MM.1S (cell line): ENCODE measurements around the gene KRT9.

Experiments used
- DNase-seq: peaks from one replicate; pipeline ENCODE4 v3.0.0-alpha.2; 2015
- H2AFZ ChIP-seq: fragments of 300-600 bp; sonication (generic); 2 replicates; pipeline ENCODE4 v1.6.0; 2016; ENCODE audit warnings: antibody characterized with exemption, low read length
- H3F3A ChIP-seq: fragments of 300-600 bp; sonication (generic); 2 replicates; pipeline ENCODE4 v1.6.1; 2016; ENCODE audit warnings: mild to moderate bottlenecking, antibody characterized with exemption, low read length, moderate library complexity, mixed read lengths; ENCODE audit not compliant: insufficient read depth
- H3K27ac ChIP-seq: fragments of 300-600 bp; sonication (generic); 2 replicates; pipeline ENCODE4 v1.5.1; 2016; ENCODE audit warnings: mild to moderate bottlenecking, low read length
- H3K27me3 ChIP-seq: fragments of 300-600 bp; sonication (generic); replicated peaks from 2 replicates; pipeline ENCODE4 v1.6.0; 2016; ENCODE audit warnings: low read length; ENCODE audit not compliant: insufficient read depth
- H3K36me3 ChIP-seq: fragments of 300-600 bp; sonication (generic); replicated peaks from 2 replicates; pipeline ENCODE4 v1.6.1; 2016; ENCODE audit warnings: mild to moderate bottlenecking, low read length, mixed read lengths; ENCODE audit not compliant: insufficient read depth
- H3K4me1 ChIP-seq: fragments of 300-600 bp; sonication (generic); 2 replicates; pipeline ENCODE4 v1.6.1; 2016; ENCODE audit warnings: low read length, mixed read lengths
- H3K4me2 ChIP-seq: fragments of 300-600 bp; sonication (generic); 2 replicates; pipeline ENCODE4 v1.6.0; 2016; ENCODE audit warnings: low read depth, low read length
- H3K4me3 ChIP-seq: fragments of 300-600 bp; sonication (generic); 2 replicates; pipeline ENCODE4 v1.5.1; 2016; ENCODE audit warnings: low read length, mixed read lengths
- H3K79me2 ChIP-seq: fragments of 300-600 bp; sonication (generic); 2 replicates; pipeline ENCODE4 v1.6.1; 2016; ENCODE audit warnings: mixed run types, low read length, mixed read lengths
- H3K9ac ChIP-seq: fragments of 300-600 bp; sonication (generic); 2 replicates; pipeline ENCODE4 v1.6.1; 2016; ENCODE audit warnings: low read length, mixed read lengths
- H3K9me2 ChIP-seq: fragments of 300-600 bp; sonication (generic); replicated peaks from 2 replicates; pipeline ENCODE4 v1.6.1; 2016; ENCODE audit warnings: mild to moderate bottlenecking, low read length, mixed read lengths; ENCODE audit not compliant: insufficient read depth
- H3K9me3 ChIP-seq: fragments of 300-600 bp; sonication (generic); replicated peaks from 2 replicates; pipeline ENCODE4 v1.6.1; 2016; ENCODE audit warnings: mild to moderate bottlenecking, low read length, mixed read lengths; ENCODE audit not compliant: insufficient read depth
- H4K20me1 ChIP-seq: fragments of 300-600 bp; sonication (generic); 2 replicates; pipeline ENCODE4 v1.6.1; 2016; ENCODE audit warnings: mild to moderate bottlenecking, low read length, moderate library complexity, mixed read lengths; ENCODE audit not compliant: insufficient read depth
- EZH2 ChIP-seq: fragments of 300-600 bp; sonication (generic); optimal IDR thresholded peaks from 2 replicates; pipeline ENCODE3; 2017; ENCODE audit warnings: low read depth, mild to moderate bottlenecking, antibody characterized with exemption, low read length, mixed read lengths
- EZH2phosphoT487 ChIP-seq: fragments of 300-600 bp; sonication (generic); IDR thresholded peaks from 2 replicates; pipeline ENCODE4 v1.6.1; 2018; ENCODE audit warnings: antibody characterized with exemption, low read length
- TF ChIP-seq, protein P1 (sequence below): fragments of 300-600 bp; sonication (generic); IDR thresholded peaks from 2 replicates; pipeline ENCODE4 v1.5.1; 2016; ENCODE audit warnings: antibody characterized with exemption, low read length, mixed read lengths

KRT9 gene

GRCh38 chr17:41563607-41564170 is 8.2 kb downstream of the KRT9 start:
- Histone ChIP-seq H3K27me3 (peaks cover 5% of the 10 kb centered on the region; the same call in 1 of the 2 replicates), H3F3A (no peaks in the 10 kb centered on the region), H3K9me3 (no peaks in the 10 kb centered on the region), H3K4me3 (no peak overlapping the region), H4K20me1 (no peaks in the 10 kb centered on the region), H2AFZ (no peak overlapping the region), H3K9ac (no peak overlapping the region), H3K9me2 (no peaks in the 10 kb centered on the region), H3K79me2 (no peaks in the 10 kb centered on the region), H3K36me3 (no peaks in the 10 kb centered on the region), H3K27ac (no peak overlapping the region), H3K4me1 (0 out of 2 replicates have a peak, but pooled peaks cover 3% of the 10 kb centered on the region), H3K4me2 (no peak overlapping the region)
- TF ChIP-seq, protein P1, sequence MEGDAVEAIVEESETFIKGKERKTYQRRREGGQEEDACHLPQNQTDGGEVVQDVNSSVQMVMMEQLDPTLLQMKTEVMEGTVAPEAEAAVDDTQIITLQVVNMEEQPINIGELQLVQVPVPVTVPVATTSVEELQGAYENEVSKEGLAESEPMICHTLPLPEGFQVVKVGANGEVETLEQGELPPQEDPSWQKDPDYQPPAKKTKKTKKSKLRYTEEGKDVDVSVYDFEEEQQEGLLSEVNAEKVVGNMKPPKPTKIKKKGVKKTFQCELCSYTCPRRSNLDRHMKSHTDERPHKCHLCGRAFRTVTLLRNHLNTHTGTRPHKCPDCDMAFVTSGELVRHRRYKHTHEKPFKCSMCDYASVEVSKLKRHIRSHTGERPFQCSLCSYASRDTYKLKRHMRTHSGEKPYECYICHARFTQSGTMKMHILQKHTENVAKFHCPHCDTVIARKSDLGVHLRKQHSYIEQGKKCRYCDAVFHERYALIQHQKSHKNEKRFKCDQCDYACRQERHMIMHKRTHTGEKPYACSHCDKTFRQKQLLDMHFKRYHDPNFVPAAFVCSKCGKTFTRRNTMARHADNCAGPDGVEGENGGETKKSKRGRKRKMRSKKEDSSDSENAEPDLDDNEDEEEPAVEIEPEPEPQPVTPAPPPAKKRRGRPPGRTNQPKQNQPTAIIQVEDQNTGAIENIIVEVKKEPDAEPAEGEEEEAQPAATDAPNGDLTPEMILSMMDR: no peak
- TF ChIP-seq EZH2: no peak
- TF ChIP-seq EZH2phosphoT487: no peak
- no peak for DNase-seq

DNA sequence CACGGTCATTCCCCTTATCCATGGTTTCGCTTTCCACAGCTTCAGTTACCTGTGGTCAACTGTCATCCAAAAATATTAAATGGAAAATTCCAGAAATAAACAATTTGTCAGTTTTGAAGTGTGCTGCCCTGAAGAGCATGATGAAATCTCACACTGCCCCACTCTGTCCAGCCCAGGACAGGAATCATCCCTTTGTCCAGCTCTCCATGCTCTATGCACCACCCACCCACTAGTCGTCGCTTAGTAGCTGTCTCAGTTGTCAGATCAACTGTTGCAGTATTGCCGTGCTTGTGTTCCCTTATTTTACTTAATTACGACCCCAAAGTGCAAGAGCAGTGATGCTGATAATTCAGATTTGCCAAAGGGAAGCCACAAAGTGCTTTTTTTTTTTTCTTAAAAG is 10.3 kb downstream of the KRT9 start:
- no peaks in the 10 kb centered on the region for H3K9me3 ChIP-seq
- H3K79me2 ChIP-seq: no peaks in the 10 kb centered on the region
- no peaks in the 10 kb centered on the region for H3F3A ChIP-seq
- no peak for DNase-seq
- peaks cover 16% of the 10 kb centered on the region for H3K27me3 ChIP-seq
- no peak overlapping the region for H2AFZ ChIP-seq
- no peak overlapping the region for H3K4me2 ChIP-seq
- no peaks in the 10 kb centered on the region for H3K36me3 ChIP-seq
- 0 out of 2 replicates have a peak, but pooled peaks cover 3% of the 10 kb centered on the region for H3K4me1 ChIP-seq
- no peak overlapping the region for H3K27ac ChIP-seq
- H3K9me2 ChIP-seq: no peaks in the 10 kb centered on the region
- H3K9ac ChIP-seq: no peak overlapping the region
- TF ChIP-seq, protein P1: no peak
- no peak for TF ChIP-seq EZH2
- TF ChIP-seq EZH2phosphoT487: no peak
- no peak overlapping the region for H3K4me3 ChIP-seq
- no peaks in the 10 kb centered on the region for H4K20me1 ChIP-seq

GRCh38 chr17:41559548-41559947 is 12.3 kb downstream of the KRT9 start:
- Histone ChIP-seq H3K9me2 (no peaks in the 10 kb centered on the region), H3K4me1 (0 out of 2 replicates have a peak, but pooled peaks cover 3% of the 10 kb centered on the region), H3K9ac (no peak overlapping the region), H3K27me3 (peaks cover 29% of the 10 kb centered on the region), H4K20me1 (no peaks in the 10 kb centered on the region), H3K4me2 (no peak overlapping the region), H3F3A (no peaks in the 10 kb centered on the region), H3K79me2 (no peaks in the 10 kb centered on the region), H3K27ac (no peak overlapping the region), H3K4me3 (no peak overlapping the region), H2AFZ (no peak overlapping the region), H3K36me3 (no peaks in the 10 kb centered on the region), H3K9me3 (no peaks in the 10 kb centered on the region)
- DNase-seq: no peak
- TF ChIP-seq, protein P1: no peak
- no peak for TF ChIP-seq EZH2
